Trophoblast cell (in vitro differentiated cells and primary cell): Measurements from ENCODE around the gene CWH43.

Experiments used
- DNase-seq, 2 donors: peaks; one replicate each; pipeline ENCODE4 v3.0.0-alpha.2; 2016
- H2AFZ ChIP-seq: 2 replicates; pipeline ENCODE4 v1.6.1; 2013; ENCODE audit warnings: low read length, moderate library complexity, mild to moderate bottlenecking; ENCODE audit not compliant: insufficient read depth, poor library complexity
- H2AK5ac ChIP-seq: 2 replicates; pipeline ENCODE4 v1.6.1; 2013; ENCODE audit warnings: mild to moderate bottlenecking, low read length
- H2BK120ac ChIP-seq: 2 replicates; pipeline ENCODE4 v1.6.1; 2013; ENCODE audit warnings: low read length, mild to moderate bottlenecking, moderate library complexity; ENCODE audit not compliant: insufficient read depth, poor library complexity
- H2BK12ac ChIP-seq: 2 replicates; pipeline ENCODE4 v1.6.1; 2013; ENCODE audit warnings: mild to moderate bottlenecking, low read length, moderate library complexity
- H2BK5ac ChIP-seq: 2 replicates; pipeline ENCODE4 v1.6.1; 2013; ENCODE audit warnings: low read length, low read depth, moderate library complexity, mild to moderate bottlenecking; ENCODE audit not compliant: poor library complexity
- H3K14ac ChIP-seq: 2 replicates; pipeline ENCODE4 v1.6.1; 2013; ENCODE audit warnings: mild to moderate bottlenecking, low read length
- H3K18ac ChIP-seq: 2 replicates; pipeline ENCODE4 v1.6.1; 2013; ENCODE audit warnings: mild to moderate bottlenecking, low read length
- H3K23ac ChIP-seq: 2 replicates; pipeline ENCODE4 v1.6.1; 2013; ENCODE audit warnings: low read length
- H3K27ac ChIP-seq: 2 replicates; pipeline ENCODE4 v1.5.1; 2013; ENCODE audit warnings: low read depth, mild to moderate bottlenecking, inconsistent platforms, low read length, moderate library complexity
- H3K27me3 ChIP-seq: 2 replicates; pipeline ENCODE4 v1.6.1; 2013; ENCODE audit warnings: inconsistent platforms, mild to moderate bottlenecking, low read length, moderate library complexity; ENCODE audit not compliant: insufficient read depth
- H3K36me3 ChIP-seq, 2 experiments: 1 replicate in 1 of 2; 2 replicates in 1 of 2; pipeline ENCODE4 v1.6.1; 2013; ENCODE audit warnings: low read length in 2 of 2, mild to moderate bottlenecking in 2 of 2, moderate library complexity in 1 of 2; ENCODE audit not compliant: insufficient read depth in 2 of 2, control insufficient read depth in 1 of 2
- H3K4ac ChIP-seq: 2 replicates; pipeline ENCODE4 v1.6.1; 2013; ENCODE audit warnings: low read depth, mild to moderate bottlenecking, low read length, moderate library complexity
- H3K4me1 ChIP-seq, 2 experiments: 1 replicate in 1 of 2; 2 replicates in 1 of 2; pipeline ENCODE4 v1.6.1; 2013; ENCODE audit warnings: low read length in 2 of 2, mild to moderate bottlenecking in 2 of 2, moderate library complexity in 1 of 2; ENCODE audit not compliant: insufficient read depth in 2 of 2, control insufficient read depth in 1 of 2
- H3K4me2 ChIP-seq: 2 replicates; pipeline ENCODE4 v1.6.1; 2013; ENCODE audit warnings: inconsistent platforms, mild to moderate bottlenecking, low read length, moderate library complexity
- H3K4me3 ChIP-seq: 2 replicates; pipeline ENCODE4 v1.5.1; 2013; ENCODE audit warnings: mild to moderate bottlenecking, low read depth, low read length, inconsistent platforms
- H3K79me1 ChIP-seq: one replicate; pipeline ENCODE4 v1.6.1; 2013; ENCODE audit warnings: low read length
- H3K79me2 ChIP-seq: 2 replicates; pipeline ENCODE4 v1.6.1; 2013; ENCODE audit warnings: low read length, mild to moderate bottlenecking; ENCODE audit not compliant: control insufficient read depth, insufficient read depth, poor library complexity
- H3K9ac ChIP-seq: 2 replicates; pipeline ENCODE4 v1.6.1; 2013; ENCODE audit warnings: mild to moderate bottlenecking, low read length
- H3K9me3 ChIP-seq: 2 replicates; pipeline ENCODE4 v1.6.1; 2013; ENCODE audit warnings: low read depth, mild to moderate bottlenecking, control low read depth, inconsistent platforms, low read length; ENCODE audit not compliant: insufficient read depth
- H4K12ac ChIP-seq: 2 replicates; pipeline ENCODE4 v1.6.1; 2013; ENCODE audit warnings: low read depth, mild to moderate bottlenecking, low read length, moderate library complexity
- H4K8ac ChIP-seq: 2 replicates; pipeline ENCODE4 v1.6.1; 2013; ENCODE audit warnings: low read depth, mild to moderate bottlenecking, low read length, moderate library complexity
- H4K91ac ChIP-seq: one replicate; pipeline ENCODE4 v1.6.1; 2013; ENCODE audit warnings: low read depth, mild to moderate bottlenecking, low read length, moderate library complexity
- WGBS: extraction: QIAGEN DNeasy Blood & Tissue Kit; methylation state at CpG from one replicate; pipeline ENCODE4 v1.1.7; 2013; ENCODE audit warnings: missing lambda C conversion rate; ENCODE audit not compliant: insufficient read length, insufficient coverage; ENCODE audit errors: extremely low coverage; 5-methylcytosine and 5-hydroxymethylcytosine counted together

The CWH43 gene

DNA sequence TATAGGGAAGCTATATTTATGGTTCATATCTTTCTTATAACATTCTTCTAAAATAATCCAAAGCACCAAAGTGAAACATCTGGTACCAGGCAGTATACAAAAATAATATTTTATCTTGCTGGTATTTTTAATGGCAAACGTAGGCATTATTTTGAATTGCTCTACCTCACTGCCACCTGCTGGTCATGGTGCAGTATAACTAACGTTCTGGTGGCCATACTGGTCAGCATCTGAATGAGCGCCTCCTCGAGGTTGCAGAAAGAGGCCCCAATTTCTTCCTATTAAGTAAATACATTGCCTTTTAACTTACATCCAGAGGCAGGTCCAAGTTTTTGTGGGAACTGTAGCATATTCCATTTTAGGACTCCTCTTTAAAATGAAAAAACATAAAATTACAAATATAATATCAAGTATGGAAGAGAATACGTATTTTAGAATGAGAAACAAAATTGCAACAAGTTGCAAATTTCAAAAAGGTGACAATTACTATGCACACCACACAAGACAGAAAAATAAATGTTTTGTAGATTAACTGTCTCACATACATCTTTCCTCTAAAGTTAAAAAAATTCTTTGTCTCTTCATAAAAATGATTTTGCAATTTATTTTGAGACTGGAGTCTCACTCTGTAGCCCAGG lies 22.9 kb upstream of the CWH43 start:
- Histone ChIP-seq H3K36me3 (no peaks in the 10 kb centered on the region), H3K27me3 (no peaks in the 10 kb centered on the region), H3K9ac (no peak overlapping the region), H3K79me2 (no peaks in the 10 kb centered on the region), H3K23ac (no peak overlapping the region), H3K27ac (no peak overlapping the region), H3K4ac (no peak overlapping the region), H2AFZ (no peak overlapping the region), H3K4me2 (no peak overlapping the region), H3K4me1 (peaks cover 8 to 10% of the 10 kb centered on the region in 2 experiments), H3K79me1 (no peaks in the 10 kb centered on the region), H4K91ac (no peak overlapping the region), H3K18ac (no peak overlapping the region), H2BK12ac (no peak overlapping the region), H2BK5ac (no peak overlapping the region), H3K4me3 (no peak overlapping the region), H4K12ac (no peak overlapping the region), H4K8ac (no peak overlapping the region), H3K14ac (no peak overlapping the region), H2BK120ac (no peak overlapping the region), H2AK5ac (no peak overlapping the region), H3K9me3 (no peaks in the 10 kb centered on the region)
- DNase-seq: peak; percentile 69 to 97
- WGBS: no CpG with 5 or more reads among the region's 5 CpGs

DNA sequence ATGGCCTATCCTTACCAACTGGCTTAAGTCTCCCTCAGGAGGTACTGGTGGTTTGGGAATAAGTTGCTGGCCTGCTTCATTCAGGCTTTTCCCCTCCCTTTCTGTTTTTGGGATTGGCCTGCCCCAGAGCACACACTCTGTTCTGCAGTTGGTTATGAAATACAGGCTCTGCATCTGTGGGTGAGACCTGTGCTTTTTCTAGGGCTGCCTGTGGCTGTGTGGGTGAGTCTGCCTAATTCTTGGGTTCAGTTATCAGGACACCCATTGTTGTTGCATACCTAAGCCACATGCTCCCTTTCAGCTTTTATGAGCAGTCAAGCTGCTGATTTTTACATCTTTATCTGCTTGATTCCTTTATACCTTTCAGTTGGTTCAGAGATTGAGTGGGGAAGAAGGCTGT lies 19.0 kb upstream of the CWH43 start:
- DNase-seq: no peak
- Histone ChIP-seq H3K4me1 (peaks cover 11 to 14% of the 10 kb centered on the region in 2 experiments), H2AFZ (no peak overlapping the region), H4K12ac (no peak overlapping the region), H3K27me3 (no peaks in the 10 kb centered on the region), H3K14ac (no peak overlapping the region), H2BK12ac (no peak overlapping the region), H3K79me2 (no peaks in the 10 kb centered on the region), H3K23ac (no peak overlapping the region), H3K9me3 (no peaks in the 10 kb centered on the region), H3K4ac (no peak overlapping the region), H2BK120ac (no peak overlapping the region), H3K36me3 (no peaks in the 10 kb centered on the region), H3K79me1 (no peaks in the 10 kb centered on the region), H3K9ac (no peak overlapping the region), H3K4me2 (no peak overlapping the region), H2AK5ac (no peak overlapping the region), H2BK5ac (no peak overlapping the region), H3K27ac (no peak overlapping the region), H4K8ac (no peak overlapping the region), H4K91ac (no peak overlapping the region), H3K18ac (no peak overlapping the region), H3K4me3 (no peak overlapping the region)

DNA sequence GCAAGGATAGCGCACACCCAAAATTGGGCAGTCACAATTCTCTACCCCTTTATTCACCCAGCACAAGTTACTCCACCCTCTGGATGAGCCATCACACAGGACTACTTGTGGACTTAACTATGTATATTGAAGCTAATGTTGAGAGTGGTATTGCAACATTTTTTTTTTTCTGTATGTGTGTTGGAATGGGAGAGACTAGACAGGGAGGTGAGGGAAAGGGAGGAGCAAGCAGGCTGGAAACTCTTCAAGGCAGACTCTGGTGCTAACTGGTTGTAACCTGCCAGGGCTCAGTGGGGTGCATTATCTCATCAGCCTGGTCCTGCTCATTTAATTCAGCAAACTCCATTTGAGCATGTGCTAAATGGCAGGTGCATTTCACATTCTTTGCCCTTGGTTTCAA lies 18.4 kb upstream of the CWH43 start:
- no peak overlapping the region for H3K23ac ChIP-seq
- H2BK5ac ChIP-seq: no peak overlapping the region
- no peak overlapping the region for H3K9ac ChIP-seq
- no peak overlapping the region for H3K18ac ChIP-seq
- no peak overlapping the region for H3K4me2 ChIP-seq
- no CpG with 5 or more reads among the region's 1 CpG for WGBS
- H3K4ac ChIP-seq: no peak overlapping the region
- H3K14ac ChIP-seq: no peak overlapping the region
- H3K79me1 ChIP-seq: no peaks in the 10 kb centered on the region
- H4K12ac ChIP-seq: no peak overlapping the region
- H3K27ac ChIP-seq: no peak overlapping the region
- no peak overlapping the region for H2AK5ac ChIP-seq
- no peaks in the 10 kb centered on the region for H3K27me3 ChIP-seq
- no peaks in the 10 kb centered on the region for H3K9me3 ChIP-seq
- H2BK120ac ChIP-seq: no peak overlapping the region
- no peak overlapping the region for H2BK12ac ChIP-seq
- H4K8ac ChIP-seq: no peak overlapping the region
- no peak overlapping the region for H3K4me3 ChIP-seq
- DNase-seq: peak in 1 of 2 donors; percentile 42
- H2AFZ ChIP-seq: no peak overlapping the region
- H3K79me2 ChIP-seq: no peaks in the 10 kb centered on the region
- no peak overlapping the region for H4K91ac ChIP-seq
- no peaks in the 10 kb centered on the region for H3K36me3 ChIP-seq
- peaks cover 8 to 11% of the 10 kb centered on the region in 2 experiments for H3K4me1 ChIP-seq

DNA sequence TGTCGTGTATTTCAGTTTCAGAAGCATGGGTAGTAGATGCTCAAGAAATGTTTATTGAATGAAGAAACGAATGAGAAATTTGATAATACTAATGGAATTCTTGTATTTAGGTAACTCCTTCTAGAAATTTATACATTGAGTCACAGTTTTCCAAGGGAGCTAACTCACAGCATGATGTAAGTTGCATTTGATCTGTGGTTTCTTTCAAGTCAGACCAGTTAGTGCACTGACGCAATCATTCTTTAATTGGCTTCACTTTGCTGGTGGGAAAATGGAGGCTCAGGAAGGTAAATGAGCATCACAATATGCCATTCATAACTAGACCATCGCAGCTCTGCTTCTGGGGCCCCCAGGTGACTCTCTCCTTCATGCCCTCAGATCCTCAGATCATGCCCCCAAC lies 17.3 kb upstream of the CWH43 start:
- Histone ChIP-seq H3K79me1 (no peaks in the 10 kb centered on the region), H3K36me3 (no peaks in the 10 kb centered on the region), H3K4ac (no peak overlapping the region), H2AK5ac (no peak overlapping the region), H3K9ac (no peak overlapping the region), H3K4me1 (peaks cover 8 to 11% of the 10 kb centered on the region in 2 experiments), H3K23ac (no peak overlapping the region), H2BK5ac (no peak overlapping the region), H4K91ac (peak overlapping the region; percentile 18), H3K14ac (no peak overlapping the region), H3K18ac (no peak overlapping the region), H3K27me3 (no peaks in the 10 kb centered on the region), H3K4me3 (no peak overlapping the region), H3K27ac (no peak overlapping the region), H4K8ac (no peak overlapping the region), H3K4me2 (no peak overlapping the region), H2BK120ac (no peak overlapping the region), H2AFZ (no peak overlapping the region), H3K9me3 (no peaks in the 10 kb centered on the region), H4K12ac (no peak overlapping the region), H3K79me2 (no peaks in the 10 kb centered on the region), H2BK12ac (no peak overlapping the region)
- WGBS: 100% methylated on average over 1 of the region's 4 CpGs
- DNase-seq: peak in 1 of 2 donors; percentile 76
